Mesothelial cell of epicardium (in vitro differentiated cells): ENCODE measurements around the gene ASPN. TPM values are rescaled to one million over a fixed set of nuclear protein-coding genes. Genes with fewer than 3 reads are reported as not detected.

Source experiments
- DNase-seq, 2 experiments: peaks; one replicate each; pipeline ENCODE4 v3.0.0; 2021; ENCODE audit warnings: low spot score in 2 of 2; ENCODE audit not compliant: unreplicated experiment in 2 of 2
- H3K27ac Mint-ChIP-seq: 2 replicates; pipeline ENCODE4 v1.8.0; 2021; ENCODE audit warnings: mixed read lengths
- H3K27me3 Mint-ChIP-seq: 2 replicates; pipeline ENCODE4 v1.8.0; 2021; ENCODE audit warnings: low read depth, mixed read lengths
- H3K36me3 Mint-ChIP-seq: 2 replicates; pipeline ENCODE4 v1.8.0; 2021; ENCODE audit warnings: mixed read lengths
- H3K4me1 Mint-ChIP-seq: 2 replicates; pipeline ENCODE4 v1.8.0; 2021; ENCODE audit warnings: mixed read lengths
- H3K4me3 Mint-ChIP-seq: 2 replicates; pipeline ENCODE4 v1.8.0; 2021; ENCODE audit warnings: mild to moderate bottlenecking, moderate library complexity, mixed read lengths
- H3K9me3 Mint-ChIP-seq: 2 replicates; pipeline ENCODE4 v1.8.0; 2021; ENCODE audit warnings: mixed read lengths
- CTCF ChIP-seq: fragments of 200-600 bp; sonication (generic); IDR thresholded peaks from one replicate; pipeline ENCODE4 v1.5.0; 2021; ENCODE audit warnings: antibody characterized with exemption; ENCODE audit not compliant: unreplicated experiment
- total RNA-seq: library from RNA; stranded (reverse); gene quantifications from 3 replicates; pipeline ENCODE4 v1.2.1, GENCODE V29; 2021

ASPN gene
- total RNA-seq, 1 donor from 2014 or later, result 0.63 TPM

- Mint-ChIP-seq H3K9me3 (peaks cover 18% of the 10 kb centered on the region), H3K27me3 (no peaks in the 10 kb centered on the region), H3K4me3 (no peak overlapping the region), H3K36me3 (no peaks in the 10 kb centered on the region), H3K4me1 (peaks cover 15% of the 10 kb centered on the region), H3K27ac (no peak overlapping the region)
- no peak for DNase-seq
- TF ChIP-seq CTCF, result no peak
These were observed 45.1 kb upstream of the ASPN start for GRCh38 chr9:92527291-92527828.

- Mint-ChIP-seq H3K27me3 (no peaks in the 10 kb centered on the region), H3K27ac (no peak overlapping the region), H3K36me3 (no peaks in the 10 kb centered on the region), H3K4me3 (no peak overlapping the region), H3K9me3 (peaks cover under 1% of the 10 kb centered on the region), H3K4me1 (peaks cover 15% of the 10 kb centered on the region)
- no peak for DNase-seq
- TF ChIP-seq CTCF, result no peak
These were observed 43.0 kb upstream of the ASPN start for GRCh38 chr9:92525306-92525705.

DNA sequence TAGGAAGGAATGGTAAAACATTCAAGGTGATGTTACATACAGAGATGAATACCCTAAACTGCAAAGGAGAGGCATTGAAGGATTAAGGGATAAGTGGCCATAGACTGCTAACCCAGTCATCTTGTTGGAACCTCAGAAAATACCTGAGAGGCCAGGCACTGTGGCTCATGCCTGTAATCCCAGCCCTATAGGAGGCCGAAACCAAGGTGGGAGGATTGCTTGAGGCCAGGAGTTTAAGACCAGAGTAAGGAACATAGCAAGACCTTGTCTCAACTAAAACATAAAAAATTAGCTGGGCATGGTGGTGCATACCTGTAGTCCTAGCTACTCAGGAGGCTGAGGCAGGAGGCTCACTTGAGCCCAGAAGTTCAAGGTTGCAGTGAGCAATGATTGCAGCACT lies 42.6 kb upstream of the ASPN start:
- DNase-seq, result no peak
- Mint-ChIP-seq H3K27me3 (no peaks in the 10 kb centered on the region), H3K36me3 (no peaks in the 10 kb centered on the region), H3K9me3 (no peaks in the 10 kb centered on the region), H3K4me3 (no peak overlapping the region), H3K4me1 (peaks cover 15% of the 10 kb centered on the region), H3K27ac (no peak overlapping the region)
- TF ChIP-seq CTCF, result no peak

- no peak for DNase-seq
- peaks cover 15% of the 10 kb centered on the region for H3K4me1 Mint-ChIP-seq
- no peak overlapping the region for H3K27ac Mint-ChIP-seq
- no peak for TF ChIP-seq CTCF
- H3K4me3 Mint-ChIP-seq, result no peak overlapping the region
- H3K36me3 Mint-ChIP-seq, result no peaks in the 10 kb centered on the region
- H3K27me3 Mint-ChIP-seq, result peaks cover 2% of the 10 kb centered on the region
- H3K9me3 Mint-ChIP-seq, result peaks cover 3% of the 10 kb centered on the region
These were observed 41.0 kb upstream of the ASPN start for GRCh38 chr9:92522983-92523970.

DNA sequence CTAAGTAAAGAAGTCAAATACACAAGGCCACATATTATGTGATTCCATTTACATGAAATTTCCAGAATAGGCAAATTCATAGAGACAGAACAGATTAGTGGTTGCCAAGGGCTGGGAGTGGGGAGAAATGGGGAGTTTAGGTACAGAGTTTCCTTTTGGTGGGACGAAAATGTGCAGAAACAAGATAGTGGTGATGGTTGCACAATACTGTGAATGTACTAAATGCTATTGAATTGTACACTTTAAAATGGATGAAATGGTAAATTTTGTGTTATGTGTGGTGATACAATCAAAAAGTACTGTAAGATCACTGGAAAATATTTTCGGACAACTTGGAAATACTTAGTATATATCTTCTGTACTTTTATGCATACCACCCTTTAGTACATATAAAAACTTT lies 38.5 kb upstream of the ASPN start:
- Mint-ChIP-seq H3K4me3 (no peak overlapping the region), H3K36me3 (no peaks in the 10 kb centered on the region), H3K4me1 (peaks cover 15% of the 10 kb centered on the region), H3K27ac (no peak overlapping the region), H3K9me3 (peaks cover 3% of the 10 kb centered on the region), H3K27me3 (peaks cover 2% of the 10 kb centered on the region)
- TF ChIP-seq CTCF, result no peak
- DNase-seq, result no peak
